GM21825 (cell line): ENCODE data around the gene EEPD1.
"Not testable (repeated sequence)": the region's sequence is repeated elsewhere in the genome, so short reads cannot be mapped to it uniquely, and the experiment has no call there.

Experiments
- ATAC-seq: cut with Tn5 transposase; IDR thresholded peaks from one replicate; pipeline ENCODE4 v1.9.1; 2021; ENCODE audit warnings: mild to moderate bottlenecking, moderate library complexity; ENCODE audit not compliant: unreplicated experiment

Gene EEPD1

DNA sequence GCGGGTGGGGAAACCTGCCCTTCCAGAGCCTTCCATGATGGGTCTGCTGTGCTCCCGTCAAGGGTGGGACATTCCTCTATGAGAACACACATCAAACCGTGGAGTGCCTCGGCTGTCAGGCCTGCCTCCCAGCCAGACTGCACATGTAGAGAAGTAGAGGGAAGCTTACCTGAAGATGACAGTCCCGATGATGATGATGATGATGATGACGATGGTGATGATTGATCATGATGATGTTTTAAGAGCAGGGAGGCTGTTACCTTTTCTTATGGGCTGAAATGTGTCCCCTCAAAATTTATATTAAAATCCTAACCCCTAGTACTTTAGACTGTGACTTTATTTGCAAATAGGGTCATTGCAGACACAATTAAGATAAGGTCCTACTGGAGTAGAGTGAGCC lies 160.6 kb downstream of the EEPD1 start:
- no peak for ATAC-seq

DNA sequence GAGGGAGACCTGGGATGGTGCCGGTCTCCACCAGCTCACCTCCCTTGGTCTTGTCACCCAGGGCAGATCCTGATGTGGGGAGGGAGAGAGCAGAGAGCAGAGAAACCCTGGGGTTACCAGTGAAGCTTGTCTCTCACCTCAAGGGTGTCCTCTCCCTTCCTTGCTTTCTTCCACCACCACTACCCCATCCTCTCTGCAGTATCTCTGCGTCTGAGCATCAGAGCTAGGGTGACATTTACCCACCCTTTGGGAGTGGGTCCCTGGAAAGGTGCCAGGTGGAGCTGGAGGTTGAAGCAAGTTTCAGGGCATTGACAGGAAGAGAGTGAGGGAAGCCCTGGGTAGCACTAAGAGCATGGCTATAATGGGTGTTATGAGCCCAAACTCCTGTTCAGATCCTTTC lies 161.4 kb downstream of the EEPD1 start:
- ATAC-seq: no peak

DNA sequence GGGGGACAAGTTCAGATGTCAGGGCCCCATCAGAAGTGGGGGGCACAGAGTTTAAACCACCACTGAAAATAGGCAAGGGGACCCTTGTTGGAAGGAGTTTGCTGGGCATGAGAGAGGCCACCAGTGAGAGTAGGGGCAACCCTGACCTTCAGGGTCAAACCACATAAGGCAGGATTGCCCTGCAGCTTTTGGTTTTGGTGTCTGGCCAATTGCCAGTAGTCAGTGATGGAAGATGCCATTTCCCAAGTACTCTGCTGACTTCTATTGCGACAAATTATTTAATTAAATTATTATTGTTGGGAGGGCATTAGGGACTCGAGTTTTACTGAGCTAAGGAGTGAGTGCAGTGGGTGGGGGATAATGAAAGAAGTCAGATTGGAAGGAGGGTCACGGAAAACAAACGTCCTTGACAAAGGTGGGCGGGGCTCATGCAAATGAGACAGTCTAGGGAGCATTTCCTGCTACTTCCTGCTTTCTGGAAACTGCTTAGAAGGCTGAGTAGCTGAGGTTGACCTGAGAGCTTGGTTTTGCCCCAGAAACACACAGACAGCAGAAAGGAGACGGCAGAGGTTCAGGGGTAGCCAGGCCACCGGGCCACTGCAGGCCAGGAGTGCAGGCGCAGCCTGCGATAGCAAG lies 162.4 kb downstream of the EEPD1 start:
- ATAC-seq: no peak

DNA sequence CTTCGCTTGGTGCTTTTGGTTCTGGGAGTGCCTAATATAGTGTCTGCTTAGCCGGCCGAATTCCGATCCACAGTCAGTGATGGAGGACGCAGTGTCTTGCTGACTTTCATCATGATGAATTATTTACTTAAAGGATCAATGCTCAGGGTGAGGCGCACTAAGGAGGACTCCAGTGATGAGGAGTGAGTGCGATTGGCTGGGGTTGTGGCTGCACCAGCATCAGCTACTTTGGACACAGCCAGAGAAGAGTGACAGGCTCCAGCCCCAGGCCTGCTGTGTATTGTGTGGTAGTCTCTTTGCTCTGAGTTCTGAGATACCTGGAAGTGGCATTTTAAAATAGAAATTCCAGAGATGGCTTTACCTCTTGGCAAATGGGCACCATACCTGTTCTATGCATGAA lies 163.3 kb downstream of the EEPD1 start:
- no peak for ATAC-seq

DNA sequence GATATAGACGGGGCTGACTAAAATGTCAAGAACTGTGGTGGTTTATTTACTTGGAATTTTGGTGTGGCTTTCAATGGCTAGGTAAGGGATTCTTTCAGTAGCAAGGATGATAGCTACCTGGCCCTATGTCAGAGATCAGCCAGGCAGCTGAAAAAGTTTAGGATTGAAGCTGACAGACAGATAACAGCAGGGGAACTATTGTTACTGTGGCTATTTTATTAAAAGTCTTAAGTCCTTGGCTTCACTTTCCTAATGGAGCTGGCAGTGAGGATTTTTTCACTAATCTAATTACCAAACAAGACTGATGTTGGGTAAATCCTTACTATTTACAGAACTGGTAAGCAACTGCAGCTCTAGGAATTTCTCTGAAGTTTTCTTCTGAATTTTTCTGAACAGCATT lies 164.2 kb downstream of the EEPD1 start:
- ATAC-seq: no peak

DNA sequence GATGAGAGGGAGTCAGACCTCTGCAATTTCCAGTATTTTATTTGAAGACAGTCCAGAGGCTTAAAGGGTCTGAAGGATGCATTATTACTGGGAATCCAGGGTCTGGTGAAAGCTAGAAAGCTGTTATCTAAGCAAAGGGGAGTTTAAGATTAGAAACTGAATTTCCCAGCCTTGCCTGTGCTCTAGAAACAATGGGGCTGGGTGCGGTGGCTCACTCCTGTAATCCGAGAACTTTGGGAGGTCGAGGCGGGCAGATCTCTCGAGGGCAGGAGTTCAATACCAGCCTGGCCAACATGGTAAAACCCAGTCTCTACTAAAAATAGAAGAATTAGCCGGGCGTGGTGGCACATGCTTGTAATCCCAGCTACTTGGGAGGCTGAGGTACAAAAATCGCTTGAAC lies 165.1 kb downstream of the EEPD1 start:
- ATAC-seq: no peak

DNA sequence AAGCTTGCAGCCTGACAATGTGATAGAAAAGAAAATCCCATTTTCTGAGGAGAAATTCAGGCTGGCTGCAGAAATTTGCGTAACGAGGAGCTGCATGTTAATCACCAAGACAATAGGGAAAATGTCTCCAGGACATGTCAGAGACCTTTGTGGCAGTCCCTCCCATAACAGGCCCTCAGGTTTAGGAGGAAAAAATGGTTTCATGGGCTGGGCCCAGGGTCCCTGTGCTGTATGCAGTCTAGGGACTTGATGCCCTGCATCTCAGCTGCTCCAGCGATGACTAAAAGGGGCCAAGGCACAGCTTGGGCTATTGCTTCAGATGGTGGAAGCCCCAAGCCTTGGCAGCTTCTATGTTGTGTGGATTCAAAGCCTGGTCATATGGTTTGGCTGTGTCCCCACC lies 168.2 kb downstream of the EEPD1 start:
- not testable (repeated sequence) for ATAC-seq

DNA sequence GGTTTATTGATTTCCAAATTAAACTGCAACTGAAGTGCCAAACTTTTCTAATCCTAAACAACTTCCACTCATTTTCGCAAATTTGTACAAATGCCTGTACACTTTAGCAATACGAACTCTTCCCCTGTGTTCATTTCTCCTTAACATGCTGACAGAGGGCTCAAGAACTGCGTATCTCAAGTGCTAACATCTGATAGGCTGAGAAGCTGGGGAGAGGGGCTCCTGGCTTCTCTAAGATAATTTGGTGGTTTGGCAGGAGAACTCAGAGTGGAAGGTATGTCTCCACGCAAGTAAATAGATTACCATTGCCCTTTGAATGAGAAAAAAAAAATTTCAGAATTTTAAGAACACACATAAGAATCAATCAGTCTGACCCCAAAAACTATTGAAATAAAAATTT lies 183.3 kb downstream of the EEPD1 start:
- ATAC-seq: no peak

DNA sequence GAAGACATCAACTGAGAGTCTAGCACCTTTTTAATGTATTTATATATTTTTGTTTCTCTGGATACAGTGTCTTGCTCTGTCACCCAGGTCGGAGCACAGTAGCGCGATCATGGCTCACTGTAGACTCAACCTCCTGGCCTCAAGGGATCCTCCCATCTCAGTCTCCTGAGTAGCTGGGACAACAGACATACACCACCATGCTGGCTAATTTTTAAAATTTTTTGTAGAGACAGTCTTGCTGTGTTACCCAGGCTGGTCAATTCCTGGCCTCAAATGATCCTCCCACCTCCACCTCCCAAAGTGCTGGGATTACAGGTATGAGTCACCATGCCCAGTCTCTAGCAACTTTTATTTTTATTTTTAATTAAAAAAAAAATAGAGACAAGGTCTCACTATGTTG lies 185.2 kb downstream of the EEPD1 start:
- no peak for ATAC-seq

DNA sequence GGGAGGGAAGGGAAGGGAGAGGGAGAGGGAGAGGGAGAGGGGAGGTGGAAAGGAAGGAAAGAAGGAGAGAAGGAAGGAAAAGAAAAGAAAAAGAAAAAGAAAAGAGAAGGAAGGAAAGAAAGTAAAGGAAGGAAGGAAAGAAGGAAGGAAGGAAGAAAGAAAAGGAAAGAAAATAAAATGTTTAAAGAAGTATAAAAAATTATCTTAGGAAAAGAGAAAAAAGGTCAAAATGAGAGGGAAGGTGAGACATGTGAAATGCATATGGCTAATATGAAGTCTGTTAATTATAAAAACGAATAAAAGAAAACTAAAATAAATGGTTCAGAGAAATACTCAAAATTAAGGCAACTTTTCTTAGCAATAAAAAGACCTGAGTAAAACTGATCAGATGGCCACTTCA lies 190.5 kb downstream of the EEPD1 start:
- ATAC-seq: no peak

DNA sequence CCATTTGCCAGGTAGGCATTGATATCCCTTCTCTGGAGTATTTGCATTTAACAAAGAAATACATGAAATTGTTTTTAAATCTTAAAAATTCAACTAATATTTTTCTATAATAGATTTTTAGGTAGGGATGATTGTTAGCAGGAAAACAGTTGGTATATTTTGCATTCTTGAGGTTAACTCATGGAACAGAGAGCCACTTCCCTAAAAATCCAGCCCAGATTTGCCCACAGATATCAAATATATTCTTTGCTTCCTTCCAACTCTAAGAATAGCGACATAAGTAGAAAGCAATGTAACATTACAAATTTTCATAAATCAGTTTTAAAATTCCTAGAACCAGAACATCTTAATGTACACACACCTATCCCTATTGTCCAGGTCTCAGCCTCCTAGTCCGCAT lies 191.6 kb downstream of the EEPD1 start:
- ATAC-seq: no peak

DNA sequence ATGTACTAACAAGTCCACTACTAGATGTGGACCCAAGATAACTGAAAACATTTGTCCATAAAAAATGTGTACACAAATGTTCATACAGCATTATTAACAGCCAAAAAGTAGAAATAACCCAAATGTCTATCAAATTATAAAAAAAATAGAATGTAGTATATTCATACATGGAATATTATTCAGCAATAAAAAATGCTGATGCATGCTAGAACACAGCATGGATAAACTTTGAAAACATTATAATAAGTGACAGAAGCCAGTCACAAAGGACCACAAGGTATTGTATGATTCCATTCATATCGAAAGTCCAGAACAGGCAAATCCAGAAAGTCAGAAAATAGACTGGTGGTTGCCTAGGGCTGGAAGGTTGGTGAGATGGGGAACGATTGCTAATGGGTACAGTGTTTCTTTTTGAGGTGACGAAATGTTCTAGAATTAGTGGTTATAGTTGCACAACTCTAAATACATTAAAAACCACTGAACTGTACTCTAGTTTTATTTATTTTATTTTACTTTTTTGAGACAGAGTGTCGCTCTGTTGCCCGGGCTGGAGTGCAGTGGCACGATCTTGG lies 193.3 kb downstream of the EEPD1 start:
- ATAC-seq: no peak

DNA sequence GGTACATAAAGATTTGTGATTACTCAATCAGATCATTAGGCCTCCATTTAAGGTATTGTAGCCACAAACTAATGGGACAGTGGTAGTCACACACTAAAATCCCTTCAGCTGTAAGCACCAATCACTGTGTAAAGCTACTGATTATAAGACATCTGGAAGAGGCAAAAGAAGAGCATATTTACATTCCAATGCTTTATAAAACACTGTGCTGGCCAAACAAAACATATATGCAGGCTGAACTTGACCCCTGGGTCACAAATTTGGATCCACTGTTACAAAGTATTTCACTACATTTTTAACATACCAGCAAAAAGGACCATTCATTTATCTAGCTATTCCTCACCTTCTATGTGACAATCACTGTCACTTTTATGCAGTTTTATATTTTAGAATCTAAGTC lies 195.2 kb downstream of the EEPD1 start:
- no peak for ATAC-seq

DNA sequence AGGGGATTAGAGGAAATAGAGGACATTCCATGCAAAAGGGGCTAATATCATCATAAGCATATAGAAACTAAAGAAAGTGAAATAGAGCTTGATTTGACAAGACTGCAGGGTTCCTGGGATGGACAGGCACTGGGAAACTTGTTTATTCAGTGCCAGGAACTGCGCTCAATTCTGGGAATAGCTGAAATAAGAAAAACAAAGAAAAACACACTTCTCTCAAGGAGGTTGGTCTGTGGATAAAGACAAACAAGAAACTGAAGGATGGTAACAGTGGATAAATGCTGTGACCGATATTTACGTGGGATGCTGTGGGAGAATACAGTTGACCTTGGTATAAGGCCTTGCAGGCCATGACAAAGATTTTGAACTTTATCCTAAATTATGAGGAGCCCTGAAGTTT lies 195.7 kb downstream of the EEPD1 start:
- no peak for ATAC-seq

DNA sequence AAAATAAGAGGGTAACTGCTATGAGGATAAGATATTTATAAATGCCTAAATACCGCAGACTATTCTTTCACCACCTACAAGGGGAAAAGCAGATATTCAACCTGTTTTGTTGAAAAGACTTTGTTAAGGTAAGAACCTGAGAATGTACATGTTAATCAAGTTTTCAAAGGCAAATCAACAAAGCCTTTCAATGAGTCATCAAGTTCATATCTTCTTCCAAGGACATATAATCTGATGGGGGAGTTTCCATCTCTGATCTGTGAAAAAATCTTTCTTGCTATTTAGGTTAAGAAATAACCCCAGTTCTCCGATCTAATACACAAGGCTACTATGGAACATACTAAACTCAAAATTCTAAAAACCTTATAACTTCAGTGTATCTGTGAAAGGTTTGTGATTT lies 196.6 kb downstream of the EEPD1 start:
- ATAC-seq: no peak
